Panc1 (cell line): ENCODE results near the gene U2AF1L4.

Source experiments
- POLR2AphosphoS5 ChIP-seq: IDR thresholded peaks from 2 replicates; pipeline ENCODE4 v1.6.1; 2012; ENCODE audit warnings: mild to moderate bottlenecking, low read depth, low read length, moderate library complexity
- TCF7L2 ChIP-seq: IDR thresholded peaks from 2 replicates; pipeline ENCODE4 v1.6.1; 2011; ENCODE audit warnings: mild to moderate bottlenecking, low read depth, low read length, inconsistent platforms
- TF ChIP-seq, protein P1 (sequence below): fragments of 450-650 bp; IDR thresholded peaks from 2 replicates; pipeline ENCODE4 v1.5.1; 2017; ENCODE audit warnings: mild to moderate bottlenecking
- TF ChIP-seq, protein P2 (sequence below), 2 experiments: IDR thresholded peaks; 2 replicates each; pipeline ENCODE4 v1.6.1; 2011 to 2012; ENCODE audit warnings: low read depth in 2 of 2, control low read depth in 1 of 2, low read length in 1 of 2, mild to moderate bottlenecking in 1 of 2, moderate library complexity in 1 of 2; ENCODE audit not compliant: insufficient read depth in 1 of 2

DNA sequence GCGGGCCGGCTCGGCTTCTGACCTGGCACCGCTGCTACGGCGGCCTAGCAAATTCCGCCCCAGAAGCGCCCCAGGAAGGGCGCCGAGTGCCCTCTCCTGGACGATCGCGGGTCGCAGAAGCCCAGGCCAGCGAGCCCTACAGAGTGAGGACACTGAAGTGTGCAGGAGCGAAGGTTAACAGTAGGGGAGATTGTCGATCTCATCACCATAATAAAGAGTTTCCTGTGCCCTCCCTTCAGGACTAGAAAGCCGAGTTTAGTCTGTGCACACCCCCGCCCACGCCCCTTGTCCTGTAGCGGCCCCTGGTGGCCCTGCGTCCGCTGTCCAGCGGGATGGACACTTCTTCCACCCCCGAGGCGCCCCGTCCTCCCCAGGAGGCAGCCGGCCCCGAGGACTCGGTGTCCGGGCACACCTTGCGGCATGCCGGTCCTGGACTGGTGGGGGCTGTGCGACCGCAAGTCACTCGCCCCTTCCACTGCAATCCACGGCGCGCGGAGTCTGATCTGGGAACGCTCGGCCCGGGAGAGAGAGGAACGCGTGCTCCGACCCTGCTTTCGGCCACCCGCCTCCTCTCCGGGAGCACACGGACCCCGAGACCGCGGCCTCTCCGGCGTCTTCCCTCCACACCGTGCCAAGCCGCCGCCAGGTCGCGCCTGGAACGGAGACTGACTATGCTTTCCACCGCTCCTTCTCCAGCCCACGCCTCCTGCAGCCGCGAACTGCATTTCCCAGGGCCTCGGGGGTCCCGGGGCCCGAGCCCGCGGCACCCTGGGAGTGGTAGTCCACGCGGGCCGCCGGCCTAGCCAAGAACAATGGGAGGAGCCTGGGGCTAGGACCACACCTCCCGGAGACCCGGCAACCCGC, 28.2 kb downstream of the U2AF1L4 start:
- TF ChIP-seq, protein P1, sequence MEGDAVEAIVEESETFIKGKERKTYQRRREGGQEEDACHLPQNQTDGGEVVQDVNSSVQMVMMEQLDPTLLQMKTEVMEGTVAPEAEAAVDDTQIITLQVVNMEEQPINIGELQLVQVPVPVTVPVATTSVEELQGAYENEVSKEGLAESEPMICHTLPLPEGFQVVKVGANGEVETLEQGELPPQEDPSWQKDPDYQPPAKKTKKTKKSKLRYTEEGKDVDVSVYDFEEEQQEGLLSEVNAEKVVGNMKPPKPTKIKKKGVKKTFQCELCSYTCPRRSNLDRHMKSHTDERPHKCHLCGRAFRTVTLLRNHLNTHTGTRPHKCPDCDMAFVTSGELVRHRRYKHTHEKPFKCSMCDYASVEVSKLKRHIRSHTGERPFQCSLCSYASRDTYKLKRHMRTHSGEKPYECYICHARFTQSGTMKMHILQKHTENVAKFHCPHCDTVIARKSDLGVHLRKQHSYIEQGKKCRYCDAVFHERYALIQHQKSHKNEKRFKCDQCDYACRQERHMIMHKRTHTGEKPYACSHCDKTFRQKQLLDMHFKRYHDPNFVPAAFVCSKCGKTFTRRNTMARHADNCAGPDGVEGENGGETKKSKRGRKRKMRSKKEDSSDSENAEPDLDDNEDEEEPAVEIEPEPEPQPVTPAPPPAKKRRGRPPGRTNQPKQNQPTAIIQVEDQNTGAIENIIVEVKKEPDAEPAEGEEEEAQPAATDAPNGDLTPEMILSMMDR = peak; percentile 100
- TF ChIP-seq POLR2AphosphoS5 (0 out of 2 replicates have a peak, but pooled peaks have one; percentile 23), TCF7L2 (no peak)
- TF ChIP-seq, protein P2, sequence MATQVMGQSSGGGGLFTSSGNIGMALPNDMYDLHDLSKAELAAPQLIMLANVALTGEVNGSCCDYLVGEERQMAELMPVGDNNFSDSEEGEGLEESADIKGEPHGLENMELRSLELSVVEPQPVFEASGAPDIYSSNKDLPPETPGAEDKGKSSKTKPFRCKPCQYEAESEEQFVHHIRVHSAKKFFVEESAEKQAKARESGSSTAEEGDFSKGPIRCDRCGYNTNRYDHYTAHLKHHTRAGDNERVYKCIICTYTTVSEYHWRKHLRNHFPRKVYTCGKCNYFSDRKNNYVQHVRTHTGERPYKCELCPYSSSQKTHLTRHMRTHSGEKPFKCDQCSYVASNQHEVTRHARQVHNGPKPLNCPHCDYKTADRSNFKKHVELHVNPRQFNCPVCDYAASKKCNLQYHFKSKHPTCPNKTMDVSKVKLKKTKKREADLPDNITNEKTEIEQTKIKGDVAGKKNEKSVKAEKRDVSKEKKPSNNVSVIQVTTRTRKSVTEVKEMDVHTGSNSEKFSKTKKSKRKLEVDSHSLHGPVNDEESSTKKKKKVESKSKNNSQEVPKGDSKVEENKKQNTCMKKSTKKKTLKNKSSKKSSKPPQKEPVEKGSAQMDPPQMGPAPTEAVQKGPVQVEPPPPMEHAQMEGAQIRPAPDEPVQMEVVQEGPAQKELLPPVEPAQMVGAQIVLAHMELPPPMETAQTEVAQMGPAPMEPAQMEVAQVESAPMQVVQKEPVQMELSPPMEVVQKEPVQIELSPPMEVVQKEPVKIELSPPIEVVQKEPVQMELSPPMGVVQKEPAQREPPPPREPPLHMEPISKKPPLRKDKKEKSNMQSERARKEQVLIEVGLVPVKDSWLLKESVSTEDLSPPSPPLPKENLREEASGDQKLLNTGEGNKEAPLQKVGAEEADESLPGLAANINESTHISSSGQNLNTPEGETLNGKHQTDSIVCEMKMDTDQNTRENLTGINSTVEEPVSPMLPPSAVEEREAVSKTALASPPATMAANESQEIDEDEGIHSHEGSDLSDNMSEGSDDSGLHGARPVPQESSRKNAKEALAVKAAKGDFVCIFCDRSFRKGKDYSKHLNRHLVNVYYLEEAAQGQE (IDR thresholded peaks at IDR 0.05; ENCODE audit: insufficient read depth in 1 of 2, low read depth in 2 of 2, low read length in 1 of 2) = no peak
